B cell (primary cell): ENCODE results near the gene CHMP1B. TPM values are rescaled to one million over a fixed set of nuclear protein-coding genes. Genes with fewer than 3 reads are reported as not detected.

Source experiments
- ATAC-seq: fragments of 200-7000 bp; cut with Tn5 transposase; one replicate; pipeline ENCODE4 v1.10.0; 2021; ENCODE audit warnings: low read depth, mild to moderate bottlenecking, moderate number of reproducible peaks, moderate library complexity
- CTCF ChIA-PET: fragments of 350-600 bp; sonication (Branson Sonifier 250); formaldehyde crosslinking; loops from one replicate; lab custom pipeline; 2021; ENCODE audit warnings: antibody characterized with exemption, inconsistent platforms; lab: Charles Lee
- POLR2A ChIA-PET: fragments of 350-600 bp; sonication (Branson Sonifier 250); formaldehyde crosslinking; loops from one replicate; lab custom pipeline; 2021; ENCODE audit warnings: antibody characterized with exemption; lab: Charles Lee
- DNase-seq: peaks from one replicate; pipeline ENCODE4 v3.0.0; 2013
- H2AFZ ChIP-seq: 2 replicates; pipeline ENCODE4 v1.6.1; 2012; ENCODE audit warnings: mild to moderate bottlenecking, low read depth, low read length; ENCODE audit not compliant: insufficient read depth, poor library complexity, severe bottlenecking
- H3K27ac ChIP-seq, 2 donors: 1 replicate in 1 of 2; 2 replicates in 1 of 2; pipeline ENCODE4 v1.5.1; 2012 to 2013; ENCODE audit warnings: low read length in 2 of 2, mild to moderate bottlenecking in 2 of 2, moderate library complexity in 1 of 2
- H3K27me3 ChIP-seq, 4 experiments: fragments of 200-600 bp in 1 of 4; sonication (generic) in 1 of 4; replicated peaks in 1 of 4; 1 replicate in 2 of 4; 2 replicates in 2 of 4; pipeline versions ENCODE4 v1.6.1 to v1.7.0; 2013 to 2016; ENCODE audit warnings: low read length in 3 of 4, mild to moderate bottlenecking in 2 of 4, mixed read lengths in 1 of 4, moderate library complexity in 1 of 4; ENCODE audit not compliant: insufficient read depth in 4 of 4, control insufficient read depth in 3 of 4; ENCODE audit errors: control extremely low read depth in 1 of 4
- H3K36me3 ChIP-seq, 2 experiments: replicated peaks in 1 of 2; 1 replicate in 1 of 2; 2 replicates in 1 of 2; pipeline versions ENCODE4 v1.6.1 to v1.7.1; 2013; ENCODE audit warnings: low read length in 1 of 2; ENCODE audit not compliant: insufficient read depth in 2 of 2, control insufficient read depth in 1 of 2; ENCODE audit errors: control extremely low read depth in 1 of 2, extremely low read depth in 1 of 2
- H3K4me1 ChIP-seq, 2 donors: fragments of 200-600 bp in 1 of 2; sonication (generic) in 1 of 2; 1 replicate in 1 of 2; 2 replicates in 1 of 2; pipeline versions ENCODE4 v1.5.1 to v1.6.1; 2013 to 2017; ENCODE audit warnings: low read length in 2 of 2; ENCODE audit not compliant: control insufficient read depth in 2 of 2, insufficient read depth in 2 of 2
- H3K4me2 ChIP-seq: replicated peaks from 2 replicates; pipeline ENCODE3; 2012; ENCODE audit warnings: mild to moderate bottlenecking, low read depth, low read length; ENCODE audit not compliant: poor library complexity, severe bottlenecking
- H3K4me3 ChIP-seq, 5 experiments: fragments of 200-600 bp in 1 of 5; sonication (generic) in 1 of 5; 1 replicate in 3 of 5; 2 replicates in 2 of 5; pipeline versions ENCODE4 v1.5.1 to v1.7.0; 2011 to 2016; ENCODE audit warnings: low read length in 4 of 5, mild to moderate bottlenecking in 4 of 5, low read depth in 2 of 5, control low read depth in 1 of 5, moderate library complexity in 1 of 5; ENCODE audit not compliant: insufficient read depth in 1 of 5; ENCODE audit errors: control extremely low read depth in 1 of 5, extremely low read depth in 1 of 5
- H3K79me2 ChIP-seq: fragments of 200-600 bp; sonication (generic); one replicate; pipeline ENCODE4 v1.6.0; 2016; ENCODE audit warnings: low read length; ENCODE audit not compliant: control insufficient read depth, insufficient read depth
- H3K9ac ChIP-seq: fragments of 200-600 bp; sonication (generic); 2 replicates; pipeline ENCODE4 v1.6.1; 2017; ENCODE audit warnings: mild to moderate bottlenecking, low read length, moderate library complexity
- H3K9me3 ChIP-seq, 3 donors: one replicate each; pipeline versions ENCODE4 v1.6.1 to v1.7.1; 2013; ENCODE audit warnings: low read length in 2 of 3; ENCODE audit not compliant: control insufficient read depth in 2 of 3, insufficient read depth in 1 of 3; ENCODE audit errors: control extremely low read depth in 1 of 3
- H4K20me1 ChIP-seq: 2 replicates; pipeline ENCODE4 v1.6.0; 2012; ENCODE audit warnings: mild to moderate bottlenecking, low read length; ENCODE audit not compliant: insufficient read depth, control insufficient read depth, poor library complexity, severe bottlenecking
- H3K27ac Mint-ChIP-seq: one replicate; pipeline ENCODE4 v1.8.0; 2021; ENCODE audit warnings: mixed read lengths
- H3K27me3 Mint-ChIP-seq: one replicate; pipeline ENCODE4 v1.8.0; 2021; ENCODE audit warnings: mixed read lengths
- H3K4me1 Mint-ChIP-seq: one replicate; pipeline ENCODE4 v1.8.0; 2021; ENCODE audit warnings: mixed read lengths
- H3K4me3 Mint-ChIP-seq: one replicate; pipeline ENCODE4 v1.8.0; 2021; ENCODE audit warnings: mixed read lengths
- H3K9me3 Mint-ChIP-seq: one replicate; pipeline ENCODE4 v1.8.0; 2022; ENCODE audit warnings: mixed read lengths; ENCODE audit not compliant: insufficient read depth
- CTCF ChIP-seq: fragments of 200-600 bp; IDR thresholded peaks from one replicate; pipeline ENCODE4 v1.8.0; 2022; ENCODE audit warnings: antibody characterized with exemption, mild to moderate bottlenecking
- EZH2 ChIP-seq: IDR thresholded peaks from 2 replicates; pipeline ENCODE4 v1.6.1; 2012; ENCODE audit warnings: borderline replicate concordance, low read depth, mild to moderate bottlenecking, moderate library complexity, low read length; ENCODE audit not compliant: insufficient read depth, poor library complexity, severe bottlenecking
- WGBS: methylation state at CpG from one replicate; pipeline ENCODE4 v1.1.5; 2013; ENCODE audit warnings: missing lambda C conversion rate; ENCODE audit not compliant: insufficient coverage; 5-methylcytosine and 5-hydroxymethylcytosine counted together
- intact Hi-C: fragments of 100-400 bp; cut with micrococcal nuclease; formaldehyde crosslinking; loops from one replicate; pipeline ENCODE4 v1.10.0; 2022
- polyA plus RNA-seq: library from polyadenylated mRNA; depleted of rRNA; stranded (reverse); fragments of >200 nt; gene quantifications from 2 replicates; pipeline ENCODE4 v1.2.3, GENCODE V29; 2012
- total RNA-seq, 2 donors: library from RNA; stranded (reverse); fragments of 120-200 nt in 1 of 2; gene quantifications; 1 replicate in 1 of 2; 2 replicates in 1 of 2; pipeline versions ENCODE4 v1.2.3 to v1.2.4, GENCODE V29; 2013 to 2022

CHMP1B gene
- total and polyA plus RNA-seq, 2 donors (not counting 1 experiment from before 2014, with no cell fraction given), result 55.4 to 86.0 TPM

GRCh38 chr18:11887328-11888128 lies 36.3 kb downstream of the CHMP1B start:
- Histone ChIP-seq H3K4me1 (peaks cover 23 to 30% of the 10 kb centered on the region in 2 donors), H3K9ac (no peak overlapping the region), H3K9me3 (no peaks in the 10 kb centered on the region), H2AFZ (no peak overlapping the region), H3K4me3 (no peak overlapping the region), H3K27ac (no peak overlapping the region), H4K20me1 (no peaks in the 10 kb centered on the region), H3K79me2 (no peaks in the 10 kb centered on the region), H3K36me3 (peaks cover 11 to 55% of the 10 kb centered on the region in 2 experiments), H3K4me2 (no peak overlapping the region), H3K27me3 (no peaks in the 10 kb centered on the region)
- Mint-ChIP-seq H3K27ac (no peak overlapping the region), H3K27me3 (no peaks in the 10 kb centered on the region), H3K9me3 (no peaks in the 10 kb centered on the region), H3K4me3 (no peak overlapping the region), H3K4me1 (peaks cover 29% of the 10 kb centered on the region)
- TF ChIP-seq EZH2, result no peak
- TF ChIP-seq CTCF, result no peak
- DNase-seq, result no peak
- ChIA-PET POLR2A (no interaction called here), CTCF (interaction anchor here (1.2 kb wide), 1 partner anchor 50 kb away, joined by 3 read pairs; no protein-coding TSS in a partner anchor)
- intact Hi-C loops, result no loop called here
- ATAC-seq, result no peak
- 90% methylated on average over 2 of the region's 8 CpGs for WGBS

- H3K27me3 ChIP-seq, result no peaks in the 10 kb centered on the region
- no CpG with 5 or more reads among the region's 2 CpGs for WGBS
- H3K9me3 Mint-ChIP-seq, result no peaks in the 10 kb centered on the region
- peaks cover 13 to 20% of the 10 kb centered on the region in 2 donors for H3K4me1 ChIP-seq
- no peaks in the 10 kb centered on the region for H3K79me2 ChIP-seq
- peaks cover 21% of the 10 kb centered on the region for H3K4me1 Mint-ChIP-seq
- no peak overlapping the region for H3K27ac Mint-ChIP-seq
- H3K9ac ChIP-seq, result no peak overlapping the region
- DNase-seq (no peak), ATAC-seq (no peak)
- H3K9me3 ChIP-seq, result no peaks in the 10 kb centered on the region
- no peak overlapping the region for H2AFZ ChIP-seq
- H3K27ac ChIP-seq, result no peak overlapping the region
- TF ChIP-seq CTCF, result no peak
- TF ChIP-seq EZH2, result no peak
- H4K20me1 ChIP-seq, result no peaks in the 10 kb centered on the region
- intact Hi-C loops, result no loop called here
- peaks cover 11 to 63% of the 10 kb centered on the region in 2 experiments for H3K36me3 ChIP-seq
- no peak overlapping the region for H3K4me3 ChIP-seq
- no peaks in the 10 kb centered on the region for H3K27me3 Mint-ChIP-seq
- CTCF ChIA-PET, result interaction anchor here (0.6 kb wide), 1 partner anchor 280 kb away, joined by 3 read pairs; no protein-coding TSS in a partner anchor
- H3K4me3 Mint-ChIP-seq, result no peak overlapping the region
- no peak overlapping the region for H3K4me2 ChIP-seq
- POLR2A ChIA-PET, result no interaction called here
Observed at GRCh38 chr18:11888726-11889125, 37.5 kb downstream of the CHMP1B start.
